ENCODE data around the gene RAPGEF6. TPM values are rescaled to one million over a fixed set of nuclear protein-coding genes. Genes with fewer than 3 reads are reported as not detected.

Gene RAPGEF6
- total and polyA plus RNA-seq, 2 experiments from 2014 or later, result 9.5 to 20.3 TPM

- H3K27ac ChIP-seq (ENCODE audit: low read depth), result no peak overlapping the region
- no peaks in the 10 kb centered on the region for H3K27me3 ChIP-seq (ENCODE audit: insufficient read depth)
- Mint-ChIP-seq H3K27ac (no peak overlapping the region), H3K36me3 (ENCODE audit: low read depth) (no peaks in the 10 kb centered on the region), H3K4me3 (no peak overlapping the region), H3K9me3 (no peaks in the 10 kb centered on the region), H3K27me3 (ENCODE audit: insufficient read depth, low read depth, poor library complexity) (no peaks in the 10 kb centered on the region), H3K4me1 (peaks cover 3% of the 10 kb centered on the region; the same call in 2 of the 3 replicates)
- H4K20me1 ChIP-seq (replicated peaks; ENCODE audit: insufficient read depth), result 0 out of 2 replicates have a peak, but pooled peaks cover 3% of the 10 kb centered on the region
- no peaks in the 10 kb centered on the region for H3K9me2 ChIP-seq (ENCODE audit: insufficient read depth)
- H3K4me2 ChIP-seq, result no peak overlapping the region
- ATAC-seq (no peak), DNase-seq (ENCODE audit: low spot score) (no peak)
- no peak for TF ChIP-seq REST (IDR thresholded peaks at IDR 0.05; ENCODE audit: unreplicated experiment)
- no peak for TF ChIP-seq JUNB (IDR thresholded peaks at IDR 0.05; ENCODE audit: unreplicated experiment)
- H3K4me3 ChIP-seq, result no peak overlapping the region
- H3K79me2 ChIP-seq (replicated peaks; ENCODE audit: insufficient read depth), result peaks cover 13% of the 10 kb centered on the region
- H3F3A ChIP-seq (replicated peaks; ENCODE audit: low read depth), result no peaks in the 10 kb centered on the region
- no peak overlapping the region for H2AFZ ChIP-seq
- no peaks in the 10 kb centered on the region for H3K4me1 ChIP-seq (ENCODE audit: insufficient read depth)
- H3K36me3 ChIP-seq (ENCODE audit: insufficient read depth), result no peaks in the 10 kb centered on the region
Observed at GRCh38 chr5:131570757-131571156, 64.3 kb downstream of the RAPGEF6 start.

DNA sequence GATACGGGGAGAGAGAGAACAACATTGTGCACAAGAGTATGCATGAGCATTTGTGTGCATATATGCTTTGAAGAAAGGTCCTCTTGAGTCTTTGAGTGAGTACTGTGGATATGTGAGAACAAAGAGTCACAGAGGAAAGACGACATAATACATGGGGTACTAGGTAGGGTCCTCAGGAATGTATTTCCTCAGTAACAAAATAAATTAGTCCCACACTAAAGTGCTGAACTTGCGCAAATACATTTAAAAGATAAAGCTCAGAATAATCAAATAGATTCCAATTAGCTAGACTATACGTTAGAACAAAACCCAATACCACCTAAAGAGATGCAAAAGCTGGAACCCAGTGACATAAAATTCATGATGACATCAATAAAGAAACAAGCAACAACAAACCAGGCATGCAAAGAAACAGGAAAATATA is 70.8 kb downstream of the RAPGEF6 start:
- no peaks in the 10 kb centered on the region for H3K36me3 ChIP-seq (ENCODE audit: insufficient read depth)
- peak overlapping the region; percentile 12; the same call in 1 of the 2 replicates for H3K4me2 ChIP-seq
- peak overlapping the region; percentile 95 for H3K27ac Mint-ChIP-seq
- peaks cover 18% of the 10 kb centered on the region for H3K4me1 Mint-ChIP-seq
- no peaks in the 10 kb centered on the region for H3K27me3 ChIP-seq (ENCODE audit: insufficient read depth)
- H3K79me2 ChIP-seq (replicated peaks; ENCODE audit: insufficient read depth), result peaks cover 27% of the 10 kb centered on the region
- H3K4me1 ChIP-seq (ENCODE audit: insufficient read depth), result peaks cover 14% of the 10 kb centered on the region
- H3K9me2 ChIP-seq (ENCODE audit: insufficient read depth), result no peaks in the 10 kb centered on the region
- H3F3A ChIP-seq (replicated peaks; ENCODE audit: low read depth), result no peaks in the 10 kb centered on the region
- H3K27ac ChIP-seq (ENCODE audit: low read depth), result peak overlapping the region; percentile 15; the same call in 1 of the 2 replicates
- DNase-seq (ENCODE audit: low spot score) (no peak), ATAC-seq (peak; percentile 56)
- H4K20me1 ChIP-seq (replicated peaks; ENCODE audit: insufficient read depth), result 0 out of 2 replicates have a peak, but pooled peaks cover 8% of the 10 kb centered on the region
- no peak overlapping the region for H3K4me3 ChIP-seq
- H3K4me3 Mint-ChIP-seq, result peak overlapping the region; percentile 8; the same call in 2 of the 3 replicates
- H2AFZ ChIP-seq, result no peak overlapping the region
- no peaks in the 10 kb centered on the region for H3K36me3 Mint-ChIP-seq (ENCODE audit: low read depth)
- no peaks in the 10 kb centered on the region for H3K9me3 Mint-ChIP-seq
- H3K27me3 Mint-ChIP-seq (ENCODE audit: insufficient read depth, low read depth, poor library complexity), result no peaks in the 10 kb centered on the region
- no peak for TF ChIP-seq POLR2AphosphoS5 (IDR thresholded peaks at IDR 0.05; ENCODE audit: low read depth)
- no peak for TF ChIP-seq CREB1 (CRISPR knock-in tag; IDR thresholded peaks at IDR 0.05; ENCODE audit: low read depth)
- TF ChIP-seq ZNF114 (CRISPR knock-in tag; IDR thresholded peaks at IDR 0.05), result no peak
- TF ChIP-seq, protein P1, sequence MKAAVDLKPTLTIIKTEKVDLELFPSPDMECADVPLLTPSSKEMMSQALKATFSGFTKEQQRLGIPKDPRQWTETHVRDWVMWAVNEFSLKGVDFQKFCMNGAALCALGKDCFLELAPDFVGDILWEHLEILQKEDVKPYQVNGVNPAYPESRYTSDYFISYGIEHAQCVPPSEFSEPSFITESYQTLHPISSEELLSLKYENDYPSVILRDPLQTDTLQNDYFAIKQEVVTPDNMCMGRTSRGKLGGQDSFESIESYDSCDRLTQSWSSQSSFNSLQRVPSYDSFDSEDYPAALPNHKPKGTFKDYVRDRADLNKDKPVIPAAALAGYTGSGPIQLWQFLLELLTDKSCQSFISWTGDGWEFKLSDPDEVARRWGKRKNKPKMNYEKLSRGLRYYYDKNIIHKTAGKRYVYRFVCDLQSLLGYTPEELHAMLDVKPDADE (IDR thresholded peaks at IDR 0.05), result no peak
- no peak for TF ChIP-seq JUNB (IDR thresholded peaks at IDR 0.05; ENCODE audit: unreplicated experiment)
- TF ChIP-seq NANOG (IDR thresholded peaks at IDR 0.05; ENCODE audit: borderline replicate concordance), result no peak
- TF ChIP-seq CTCF (conservative IDR thresholded peaks at IDR 0.05; ENCODE audit: low read depth in 2 of 2), result no peak
- TF ChIP-seq ZNF331 (CRISPR knock-in tag; IDR thresholded peaks at IDR 0.05; ENCODE audit: low read depth), result no peak
- no peak for TF ChIP-seq STAT1 (IDR thresholded peaks at IDR 0.05; ENCODE audit: unreplicated experiment)
- no peak for TF ChIP-seq EZH2phosphoT487 (IDR thresholded peaks at IDR 0.05; ENCODE audit: unreplicated experiment)

All from GM23338 (cell line).